ENCODE measurements around the gene LRRC14B. TPM values are rescaled to one million over a fixed set of nuclear protein-coding genes. Genes with fewer than 3 reads are reported as not detected.

LRRC14B gene
- total RNA-seq, 2 donors from 2014 or later: not detected

- DNase-seq (ENCODE audit: low spot score) (no peak), ATAC-seq (ENCODE audit: insufficient number of reproducible peaks, low FRiP score, low read depth) (no peak)
- no peaks in the 10 kb centered on the region for H3K27me3 ChIP-seq (replicated peaks; ENCODE audit: insufficient read depth)
- H3K36me3 ChIP-seq: no peaks in the 10 kb centered on the region
- no peak overlapping the region for H3K4me3 ChIP-seq
- TF ChIP-seq CTCF (IDR thresholded peaks at IDR 0.05): no peak
- H3K9me3 ChIP-seq: no peaks in the 10 kb centered on the region
- no peak overlapping the region for H3K27ac ChIP-seq
- no peaks in the 10 kb centered on the region for H3K4me1 ChIP-seq (ENCODE audit: control insufficient read depth in 1 of 2, low read depth in 2 of 2)
These were observed 14.9 kb upstream of the LRRC14B start for GRCh38 chr5:176296-176823.

GRCh38 chr5:178110-178509, 13.2 kb upstream of the LRRC14B start:
- DNase-seq (ENCODE audit: low spot score): no peak
- TF ChIP-seq CTCF (IDR thresholded peaks at IDR 0.05): no peak
- no peak overlapping the region for H3K27ac ChIP-seq
- ATAC-seq (ENCODE audit: insufficient number of reproducible peaks, low FRiP score, low read depth): no peak
- no peaks in the 10 kb centered on the region for H3K27me3 ChIP-seq (replicated peaks; ENCODE audit: insufficient read depth)
- no peaks in the 10 kb centered on the region for H3K36me3 ChIP-seq
- no peak overlapping the region for H3K4me3 ChIP-seq
- H3K4me1 ChIP-seq (ENCODE audit: control insufficient read depth in 1 of 2, low read depth in 2 of 2): no peaks in the 10 kb centered on the region
- no peaks in the 10 kb centered on the region for H3K9me3 ChIP-seq

GRCh38 chr5:179401-179800, 11.9 kb upstream of the LRRC14B start:
- Histone ChIP-seq H3K4me1 (ENCODE audit: control insufficient read depth in 1 of 2, low read depth in 2 of 2) (no peaks in the 10 kb centered on the region), H3K27me3 (replicated peaks; ENCODE audit: insufficient read depth) (no peaks in the 10 kb centered on the region), H3K9me3 (no peaks in the 10 kb centered on the region), H3K36me3 (no peaks in the 10 kb centered on the region), H3K4me3 (no peak overlapping the region), H3K27ac (no peak overlapping the region)
- TF ChIP-seq CTCF (IDR thresholded peaks at IDR 0.05): no peak
- DNase-seq (ENCODE audit: low spot score) (no peak), ATAC-seq (ENCODE audit: insufficient number of reproducible peaks, low FRiP score, low read depth) (no peak)

- ATAC-seq (ENCODE audit: insufficient number of reproducible peaks, low FRiP score, low read depth) (no peak), DNase-seq (ENCODE audit: low spot score) (no peak)
- no peak overlapping the region for H3K27ac ChIP-seq
- H3K4me3 ChIP-seq: no peak overlapping the region
- H3K4me1 ChIP-seq (ENCODE audit: control insufficient read depth in 1 of 2, low read depth in 2 of 2): no peaks in the 10 kb centered on the region
- no peaks in the 10 kb centered on the region for H3K27me3 ChIP-seq (replicated peaks; ENCODE audit: insufficient read depth)
- TF ChIP-seq CTCF (IDR thresholded peaks at IDR 0.05): no peak
- H3K9me3 ChIP-seq: no peaks in the 10 kb centered on the region
- H3K36me3 ChIP-seq: no peaks in the 10 kb centered on the region
These were observed 10.9 kb upstream of the LRRC14B start for GRCh38 chr5:180286-180918.

GRCh38 chr5:181160-181559, 10.1 kb upstream of the LRRC14B start:
- Histone ChIP-seq H3K36me3 (no peaks in the 10 kb centered on the region), H3K27me3 (replicated peaks; ENCODE audit: insufficient read depth) (no peaks in the 10 kb centered on the region), H3K4me1 (ENCODE audit: control insufficient read depth in 1 of 2, low read depth in 2 of 2) (no peaks in the 10 kb centered on the region), H3K4me3 (no peak overlapping the region), H3K9me3 (no peaks in the 10 kb centered on the region), H3K27ac (no peak overlapping the region)
- TF ChIP-seq CTCF (IDR thresholded peaks at IDR 0.05): no peak
- no peak for DNase-seq (ENCODE audit: low spot score)
- no peak for ATAC-seq (ENCODE audit: insufficient number of reproducible peaks, low FRiP score, low read depth)

Data from thoracic aorta (tissue), 2 donors.